Ammon's horn (tissue), 1 donor: ENCODE data around the gene LGALS9C.
"Not testable (repeated sequence)": the region's sequence is repeated elsewhere in the genome, so short reads cannot be mapped to it uniquely, and the experiment has no call there.

Experiments
- DNase-seq: peaks from one replicate; pipeline ENCODE4 v3.0.0-alpha.2; 2016; ENCODE audit warnings: low spot score

LGALS9C gene

DNA sequence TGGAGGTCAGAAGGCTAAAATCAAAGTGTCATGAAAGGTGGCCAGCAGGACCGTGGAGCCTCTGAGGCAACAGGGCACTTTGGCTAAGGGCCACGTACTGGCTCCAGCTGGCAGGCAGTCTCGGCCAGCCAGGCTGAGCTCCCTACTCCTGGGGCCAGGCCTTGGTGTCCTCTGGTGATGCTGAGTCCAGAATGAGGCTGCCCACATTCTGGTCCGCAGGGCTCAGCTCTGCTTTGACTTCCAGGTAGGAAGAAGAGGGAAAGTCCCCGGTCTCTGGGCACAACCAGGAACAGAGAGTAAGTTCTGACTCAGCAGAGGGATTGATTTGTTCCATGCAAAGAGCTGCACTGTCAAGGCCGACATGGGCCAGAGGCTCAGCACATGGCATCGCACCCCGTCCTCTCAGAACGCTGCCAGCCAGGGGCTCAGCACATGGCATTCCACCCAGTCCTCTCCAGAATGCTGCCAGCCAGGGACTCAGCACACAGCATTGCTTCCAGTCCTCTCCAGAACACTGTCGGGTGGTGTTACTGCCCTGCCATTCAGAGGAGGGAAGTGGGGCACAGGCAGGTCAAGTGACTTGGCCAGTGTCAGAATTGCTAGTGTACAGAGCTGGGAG is 2.5 kb downstream of the LGALS9C start:
- DNase-seq = not testable (repeated sequence)

DNA sequence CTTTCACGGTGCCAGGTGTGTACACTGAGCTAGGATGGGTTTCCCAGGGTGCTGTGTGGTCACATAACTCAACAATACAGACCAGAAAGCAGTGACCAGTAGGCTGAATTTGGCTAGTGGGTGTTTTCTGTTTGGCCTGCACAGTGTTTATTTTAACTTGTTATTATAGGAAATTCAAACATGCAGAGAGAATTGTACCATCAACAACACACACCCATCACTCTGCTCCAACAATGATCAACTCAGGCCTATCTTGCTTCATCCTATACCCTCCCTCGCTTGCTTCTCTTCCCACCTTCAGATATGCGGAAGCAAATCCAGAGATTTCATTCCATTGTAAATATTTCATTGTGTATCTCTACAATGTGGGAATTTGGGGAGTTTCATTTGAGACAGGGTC is 5.2 kb downstream of the LGALS9C start:
- not testable (repeated sequence) for DNase-seq

DNA sequence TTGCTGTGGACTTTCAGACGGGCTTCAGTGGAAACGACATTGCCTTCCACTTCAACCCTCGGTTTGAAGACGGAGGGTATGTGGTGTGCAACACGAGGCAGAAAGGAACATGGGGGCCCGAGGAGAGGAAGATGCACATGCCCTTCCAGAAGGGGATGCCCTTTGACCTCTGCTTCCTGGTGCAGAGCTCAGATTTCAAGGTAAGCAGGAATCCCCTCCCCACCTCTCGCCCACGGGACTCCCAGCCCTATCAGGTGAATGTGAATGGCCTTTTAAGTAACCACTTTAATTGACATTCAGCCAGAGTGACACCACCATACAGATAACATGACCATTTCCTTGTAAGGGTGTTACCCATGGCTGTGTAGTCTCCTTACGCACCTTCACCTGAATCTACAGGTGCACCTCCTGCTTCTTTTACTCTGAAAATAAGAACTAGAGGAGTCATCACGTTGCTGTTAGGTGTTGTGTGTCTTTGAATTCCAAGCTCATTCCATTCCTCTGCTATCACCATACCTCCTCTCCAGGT is 9.4 kb downstream of the LGALS9C start:
- DNase-seq = not testable (repeated sequence)

DNA sequence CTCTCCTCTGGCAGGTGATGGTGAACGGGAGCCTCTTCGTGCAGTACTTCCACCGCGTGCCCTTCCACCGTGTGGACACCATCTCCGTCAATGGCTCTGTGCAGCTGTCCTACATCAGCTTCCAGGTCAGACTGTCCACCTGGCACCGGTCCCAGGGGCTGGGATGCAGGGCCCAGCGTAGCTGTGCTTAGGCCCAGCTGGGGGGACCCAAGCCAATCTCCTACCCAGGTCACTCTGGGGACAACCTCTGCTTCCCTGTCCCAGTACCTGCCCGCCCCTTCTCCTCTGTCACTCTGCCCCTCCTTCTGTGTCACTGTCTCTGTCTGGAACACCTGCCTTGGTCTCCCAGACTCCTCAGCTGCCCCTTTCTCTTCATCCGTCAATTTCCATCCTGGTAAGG is 11.0 kb downstream of the LGALS9C start:
- not testable (repeated sequence) for DNase-seq

DNA sequence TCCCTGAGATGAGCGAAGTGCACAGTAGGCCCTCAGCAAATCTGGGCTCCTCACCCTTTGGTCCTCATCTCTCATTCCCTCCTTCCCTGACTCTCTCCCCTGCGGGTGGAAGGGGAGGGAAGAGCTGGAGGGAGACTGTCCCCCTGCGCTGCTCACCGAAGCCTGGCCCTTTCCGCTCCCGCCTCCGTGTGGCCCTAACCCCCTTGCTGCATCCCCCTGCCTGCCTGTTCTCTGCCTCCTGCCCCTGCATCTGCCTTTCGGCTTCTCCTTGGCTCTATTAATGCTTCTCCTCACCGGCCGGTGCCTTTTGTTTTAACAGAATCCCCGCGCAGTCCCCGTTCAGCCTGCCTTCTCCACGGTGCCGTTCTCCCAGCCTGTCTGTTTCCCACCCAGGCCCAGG is 12.0 kb downstream of the LGALS9C start:
- DNase-seq = not testable (repeated sequence)

DNA sequence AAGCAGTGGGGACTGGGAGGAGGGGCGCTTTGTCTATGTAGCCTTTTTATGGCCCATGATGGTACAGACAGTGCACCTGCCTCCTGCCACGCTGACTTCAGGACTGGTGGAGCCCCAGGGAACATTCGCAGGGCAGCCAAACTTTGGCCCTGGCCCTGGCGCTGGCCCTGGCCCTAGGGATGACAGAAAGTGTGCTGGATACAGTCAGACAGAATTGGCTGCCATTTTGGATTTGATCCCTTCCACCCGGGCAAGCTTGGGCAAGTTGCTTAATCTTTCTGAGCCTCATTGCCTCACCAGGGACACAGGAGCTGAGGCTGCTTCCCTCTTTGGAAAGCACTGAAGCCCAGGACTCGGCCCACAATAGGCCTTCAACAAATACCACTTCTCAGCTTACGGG is 13.4 kb downstream of the LGALS9C start:
- DNase-seq = not testable (repeated sequence)

DNA sequence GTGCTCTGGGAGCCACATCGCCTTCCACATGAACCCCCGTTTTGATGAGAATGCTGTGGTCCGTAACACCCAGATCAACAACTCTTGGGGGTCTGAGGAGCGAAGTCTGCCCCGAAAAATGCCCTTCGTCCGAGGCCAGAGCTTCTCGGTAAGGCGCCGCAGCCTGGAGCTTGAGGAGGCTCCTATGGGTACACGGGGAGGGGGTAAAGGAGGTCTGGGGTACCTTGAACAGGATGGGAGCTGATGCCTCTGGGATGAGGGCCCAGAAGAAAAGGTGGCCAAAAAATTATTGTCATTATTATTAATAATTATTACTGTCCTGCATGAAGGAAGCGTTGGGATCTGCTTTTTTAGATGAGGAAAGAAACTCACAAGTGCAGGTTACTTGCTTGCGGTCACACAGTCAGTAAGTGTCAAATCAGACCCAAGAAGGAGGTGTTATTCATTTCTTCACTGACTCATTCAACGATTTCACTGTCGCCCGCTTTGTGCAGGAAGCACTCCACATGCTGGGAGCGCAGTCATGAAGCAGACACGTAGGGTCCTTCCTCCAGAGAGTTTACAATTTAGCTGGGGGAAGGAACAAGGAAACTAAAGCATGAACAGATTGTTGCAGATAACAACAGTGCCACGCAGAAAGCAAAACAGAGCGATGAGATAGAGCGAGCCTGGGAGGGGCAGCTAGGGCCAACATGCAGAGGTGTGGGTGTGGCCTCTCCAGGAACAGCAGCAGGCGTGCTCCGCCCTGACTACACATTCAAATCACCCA is 16.3 kb downstream of the LGALS9C start:
- peak; percentile 1 for DNase-seq

DNA sequence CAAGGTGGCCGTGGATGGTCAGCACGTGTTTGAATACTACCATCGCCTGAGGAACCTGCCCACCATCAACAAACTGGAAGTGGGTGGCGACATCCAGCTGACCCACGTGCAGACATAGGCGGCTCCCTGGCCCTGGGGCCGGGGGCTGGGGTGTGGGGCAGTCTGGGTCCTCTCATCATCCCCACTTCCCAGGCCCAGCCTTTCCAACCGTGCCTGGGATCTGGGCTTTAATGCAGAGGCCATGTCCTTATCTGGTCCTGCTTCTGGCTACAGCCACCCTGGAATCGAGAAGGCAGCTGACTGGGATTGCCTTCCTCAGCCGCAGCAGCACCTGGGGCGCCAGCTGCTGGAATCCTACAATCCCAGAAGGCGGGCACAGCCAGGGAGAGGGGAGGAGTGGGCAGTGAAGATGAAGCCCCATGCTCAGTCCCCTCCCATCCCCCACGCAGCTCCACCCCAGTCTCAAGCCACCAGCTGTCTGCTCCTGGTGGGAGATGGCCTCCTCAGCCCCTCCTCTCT is 17.7 kb downstream of the LGALS9C start:
- not testable (repeated sequence) for DNase-seq

DNA sequence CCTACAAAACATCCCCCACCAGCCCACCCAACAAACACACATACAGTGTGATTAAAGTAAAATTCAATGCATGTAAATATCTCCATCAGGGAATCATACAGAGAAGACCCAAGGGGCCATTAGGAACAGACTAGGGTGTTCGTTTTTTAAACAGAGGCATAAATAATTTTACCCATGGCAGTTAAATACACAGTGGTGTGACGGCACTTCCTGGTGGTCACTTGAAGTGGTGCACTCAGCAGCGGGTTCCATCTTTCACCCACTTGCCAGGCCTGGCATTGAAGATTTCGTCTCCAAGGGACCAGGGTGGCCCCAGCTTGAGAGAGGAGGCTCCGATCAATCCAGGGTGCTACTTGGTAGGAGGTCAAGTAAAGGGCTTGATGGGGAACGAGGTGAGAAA is 20.5 kb downstream of the LGALS9C start:
- DNase-seq = not testable (repeated sequence)

DNA sequence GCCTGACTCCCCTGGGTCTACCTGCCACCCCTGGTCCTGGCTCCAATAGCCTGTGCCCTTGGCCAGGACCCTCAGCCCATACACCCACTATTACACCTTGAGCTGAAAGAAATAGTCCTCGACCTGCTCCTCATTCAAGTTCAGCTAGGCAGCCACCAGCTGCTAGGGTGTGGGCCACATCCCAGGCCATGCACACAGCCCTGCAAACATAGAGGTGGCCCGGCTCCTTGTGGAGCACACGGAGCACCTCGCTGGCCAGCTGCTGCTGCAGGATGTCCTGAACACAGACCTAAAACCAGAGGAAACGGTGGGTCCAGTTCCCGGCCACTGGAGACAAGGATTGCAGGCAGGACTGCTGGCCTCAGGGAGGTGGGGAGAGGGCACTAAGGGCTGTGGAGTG is 22.5 kb downstream of the LGALS9C start:
- DNase-seq = not testable (repeated sequence)

DNA sequence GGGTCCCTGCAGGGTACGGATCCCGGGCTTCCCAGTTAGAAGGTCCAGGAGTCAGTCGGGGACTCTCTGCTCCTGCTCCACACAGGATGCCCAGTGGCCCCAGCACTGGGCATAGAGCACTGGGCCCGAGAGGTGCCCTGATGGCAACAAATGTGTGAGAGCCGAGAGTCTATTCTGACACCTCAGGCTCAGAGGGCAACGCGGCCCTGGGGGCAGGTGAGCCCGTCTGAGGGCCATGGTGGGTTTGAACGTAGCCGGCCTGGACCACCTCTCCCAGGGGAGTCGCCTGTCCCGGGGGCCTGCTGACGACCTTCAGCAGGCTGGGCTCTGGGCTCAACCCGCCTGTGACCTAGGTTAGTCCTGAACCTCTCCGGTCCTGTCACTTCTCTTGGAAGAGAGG is 23.2 kb downstream of the LGALS9C start:
- DNase-seq = not testable (repeated sequence)

DNA sequence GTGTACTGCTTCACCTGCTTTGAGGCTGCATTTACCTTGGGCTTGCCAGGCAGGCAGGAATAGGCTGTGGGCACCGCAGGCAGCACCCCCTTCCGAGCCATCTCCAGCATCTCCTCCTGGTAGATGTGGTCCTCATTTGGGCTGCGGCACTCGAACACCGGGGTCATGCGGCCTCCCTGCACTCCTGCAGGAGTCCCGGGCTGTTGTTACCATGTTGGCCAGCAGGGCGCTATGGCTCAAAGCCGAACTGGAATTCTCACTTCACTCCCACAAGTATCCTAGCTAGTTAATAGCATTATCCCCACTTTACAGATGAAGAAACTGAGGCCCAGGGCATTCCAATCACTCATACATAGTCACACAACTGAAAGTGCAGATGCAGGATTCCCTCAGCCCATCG is 23.7 kb downstream of the LGALS9C start:
- DNase-seq = not testable (repeated sequence)

DNA sequence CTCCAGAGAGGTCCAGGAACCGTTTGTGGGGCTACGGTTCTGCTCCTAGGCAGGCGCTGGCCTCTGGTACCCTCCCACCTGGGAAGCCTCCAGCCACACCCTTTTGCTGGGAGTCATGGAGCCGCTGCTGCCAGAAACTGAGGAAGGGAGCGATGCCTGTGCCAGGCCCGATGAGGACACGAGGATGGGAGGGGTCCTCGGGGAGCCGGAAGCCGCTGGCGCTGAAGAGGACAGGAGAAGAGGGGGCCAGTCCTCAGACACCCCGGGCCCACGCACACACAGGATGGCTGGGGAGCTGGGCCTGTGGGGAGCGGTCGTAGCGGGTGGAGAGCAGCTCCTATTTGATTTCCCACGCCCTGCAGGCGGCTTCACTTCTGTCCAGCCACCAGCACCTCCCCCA is 24.2 kb downstream of the LGALS9C start:
- DNase-seq = not testable (repeated sequence)

DNA sequence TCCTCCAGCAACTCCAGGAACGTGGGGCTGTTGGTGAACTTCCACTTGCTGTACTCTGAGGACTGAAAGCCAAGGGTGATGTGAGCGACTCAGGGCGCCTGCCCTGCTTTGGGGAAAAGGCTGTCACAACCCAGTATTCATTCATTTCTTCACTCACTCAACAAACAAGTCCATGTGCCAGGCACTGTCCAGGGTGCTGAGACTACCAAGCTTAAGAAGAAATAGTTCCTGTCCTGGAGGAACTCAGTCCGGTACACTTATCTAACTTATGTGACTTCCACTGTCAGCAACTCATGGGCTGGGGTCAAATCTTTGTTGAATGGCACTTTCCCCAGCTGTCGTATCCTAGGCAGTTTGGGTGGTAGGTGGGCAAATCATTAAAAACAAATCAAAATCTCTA is 26.6 kb downstream of the LGALS9C start:
- not testable (repeated sequence) for DNase-seq

DNA sequence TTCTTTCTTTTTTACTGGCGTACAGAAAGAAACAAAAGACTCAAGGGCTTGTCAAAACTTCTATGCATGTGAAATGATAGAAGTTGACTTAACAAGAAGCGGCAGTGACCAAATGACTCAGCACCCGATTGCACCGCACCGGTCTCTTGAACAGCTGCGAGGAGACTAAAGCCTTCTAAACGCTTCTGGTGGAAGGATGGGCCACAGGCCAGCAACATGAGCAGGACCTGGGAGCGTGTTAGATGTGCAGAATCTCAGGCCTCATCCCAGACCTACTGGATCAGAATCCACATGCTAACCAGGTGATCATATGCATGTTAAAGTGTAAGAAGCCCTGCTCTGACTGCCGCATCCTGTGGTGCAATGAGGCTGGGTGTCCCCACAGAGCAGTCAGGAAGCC is 31.1 kb downstream of the LGALS9C start:
- DNase-seq = not testable (repeated sequence)

DNA sequence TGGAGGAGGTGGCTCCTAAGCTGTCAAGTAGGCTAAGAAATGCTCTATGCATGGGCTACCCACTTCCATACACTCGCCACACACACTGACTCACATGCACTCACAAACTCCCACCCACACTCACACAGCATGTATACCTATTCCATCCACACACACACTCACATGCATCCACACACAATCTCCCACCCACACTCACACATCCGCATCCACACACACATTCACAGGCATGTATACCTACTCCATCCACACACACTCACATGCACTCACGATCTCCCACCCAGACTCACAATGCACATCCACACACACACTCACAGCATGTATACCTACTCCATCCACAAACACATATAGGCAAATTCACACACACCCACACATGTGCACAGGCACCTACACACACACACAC is 32.1 kb downstream of the LGALS9C start:
- not testable (repeated sequence) for DNase-seq

DNA sequence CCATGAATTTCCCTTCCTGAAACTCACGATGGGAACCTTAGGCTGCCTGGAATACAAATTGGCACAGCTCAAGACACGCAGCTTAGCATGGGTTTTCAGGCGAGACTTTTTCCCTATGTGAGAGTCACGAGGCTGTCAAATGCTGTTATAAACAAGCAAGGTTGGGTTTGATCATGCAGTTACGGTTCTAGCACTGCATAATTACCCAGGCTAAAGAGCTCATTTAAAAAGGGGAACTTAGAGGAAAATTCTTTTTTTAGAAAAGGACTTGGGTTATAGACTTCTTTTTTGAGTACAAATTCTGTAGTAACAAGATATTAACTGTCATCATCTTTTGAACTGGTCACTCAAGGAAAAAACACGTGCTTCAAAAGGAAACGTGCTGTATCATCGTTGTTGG is 44.5 kb downstream of the LGALS9C start:
- DNase-seq = not testable (repeated sequence)

DNA sequence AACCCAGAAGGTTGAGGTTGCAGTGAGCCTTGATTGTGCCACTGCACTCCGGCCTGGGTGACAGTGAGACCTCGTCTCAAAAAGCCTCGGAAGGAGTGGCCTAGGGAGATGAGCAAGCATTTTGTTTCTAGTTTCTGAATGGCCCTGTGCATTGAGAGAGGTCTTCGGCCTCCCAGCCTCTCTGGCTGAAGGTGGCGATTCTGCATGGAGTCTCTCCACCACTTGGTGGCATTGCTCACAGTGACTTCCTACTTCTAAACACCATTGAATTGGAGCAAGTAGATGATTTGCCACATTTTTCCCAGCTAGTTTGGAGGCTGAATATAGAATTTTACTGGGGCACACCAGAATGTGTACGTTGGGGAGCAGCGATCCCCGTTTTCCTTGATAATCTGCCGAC is 48.4 kb downstream of the LGALS9C start:
- not testable (repeated sequence) for DNase-seq

DNA sequence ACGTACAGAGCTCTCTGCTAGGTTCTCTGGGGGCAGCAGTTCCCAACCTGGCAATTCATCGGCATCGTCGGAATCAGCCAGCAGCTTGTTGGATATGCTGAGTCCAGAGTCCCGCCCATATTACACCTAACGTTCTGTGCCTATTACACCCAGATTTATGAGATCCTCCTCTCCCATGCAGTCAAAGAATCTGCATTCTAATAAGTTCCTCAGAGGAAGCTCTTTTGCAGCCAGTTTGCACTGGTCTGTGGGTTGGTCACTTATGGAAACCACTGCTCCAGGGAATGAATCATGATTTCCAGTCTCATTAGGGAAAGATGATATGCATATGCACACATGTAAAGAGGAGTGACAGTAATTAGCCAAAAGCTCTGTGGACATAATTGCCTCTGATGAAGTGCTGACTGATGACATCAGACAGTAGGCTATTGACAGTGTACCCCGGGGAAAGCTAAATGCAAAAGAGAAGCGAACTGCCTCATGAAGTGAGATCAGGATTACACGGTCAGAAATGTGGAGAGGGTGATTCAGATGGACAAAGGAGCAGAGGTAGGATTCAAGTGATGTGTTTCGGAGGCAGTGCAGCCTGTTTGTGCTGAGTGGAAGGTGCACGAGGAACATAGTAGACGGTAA is 49.7 kb downstream of the LGALS9C start:
- DNase-seq = not testable (repeated sequence)

DNA sequence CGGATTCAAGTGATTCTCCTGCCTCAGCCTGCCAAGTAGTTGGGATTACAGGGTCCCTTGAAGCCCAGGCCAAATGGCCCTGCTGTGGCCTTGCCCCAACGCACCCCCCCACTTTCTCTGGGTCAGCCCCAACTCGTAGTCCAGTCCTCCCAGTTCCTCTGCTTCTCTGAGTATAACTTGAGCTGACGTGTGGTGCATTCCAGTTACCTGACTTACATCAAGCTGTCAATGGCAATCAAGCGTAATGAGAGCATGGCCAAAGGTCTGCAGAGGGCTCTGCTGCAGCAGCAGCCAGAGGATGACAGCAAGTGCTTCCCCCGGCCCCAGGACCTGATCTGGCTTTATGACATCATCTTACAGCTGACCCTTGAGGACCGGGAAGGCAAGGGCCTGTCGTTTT is 50.8 kb downstream of the LGALS9C start:
- DNase-seq = not testable (repeated sequence)

DNA sequence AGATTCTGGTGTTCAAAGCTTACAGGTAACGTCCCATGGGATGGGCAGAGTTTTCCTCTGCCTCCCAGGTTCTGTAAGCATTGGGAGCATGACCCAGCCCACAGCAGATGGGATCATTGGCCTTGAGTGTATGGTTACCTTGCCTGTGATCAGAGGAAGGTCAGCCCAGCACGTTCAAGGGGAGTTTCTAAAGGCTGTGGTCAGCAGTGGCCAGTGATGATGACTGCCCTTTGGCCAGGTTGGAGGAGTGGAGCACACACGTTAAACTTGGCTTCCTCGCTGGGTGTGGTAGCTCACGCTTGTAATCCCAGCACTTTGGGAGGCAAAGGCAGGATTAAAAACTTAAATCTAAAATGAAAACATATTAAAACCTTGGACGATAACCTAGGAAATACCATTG is 51.8 kb downstream of the LGALS9C start:
- DNase-seq = not testable (repeated sequence)

DNA sequence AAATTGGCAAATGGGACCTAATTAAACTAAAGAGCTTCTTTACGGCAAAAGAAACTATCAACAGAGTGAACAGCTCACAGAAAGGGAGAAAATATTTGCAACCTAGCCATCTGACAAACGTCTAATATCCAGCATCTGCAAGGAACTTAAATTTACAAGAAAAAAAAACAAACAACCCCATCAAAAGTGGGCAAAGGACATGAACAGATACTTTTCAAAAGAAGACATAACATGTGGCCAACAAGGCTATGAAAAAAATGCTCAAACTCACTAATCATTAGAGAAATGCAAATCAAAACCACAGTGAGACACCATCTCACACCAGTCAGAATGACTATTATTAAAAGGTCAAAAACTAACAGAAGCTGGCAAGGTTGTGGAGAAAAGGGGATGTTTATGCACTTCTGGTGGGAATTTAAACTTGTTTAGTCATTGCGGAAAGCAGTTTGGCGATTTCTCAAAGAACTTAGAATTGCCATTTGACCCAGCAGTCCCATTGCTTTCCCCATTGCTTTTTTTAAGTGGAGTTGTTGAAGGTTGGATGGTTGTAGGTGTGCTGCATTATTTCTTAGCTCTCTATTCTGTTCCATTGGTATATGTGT is 52.4 kb downstream of the LGALS9C start:
- not testable (repeated sequence) for DNase-seq
